Measurements from ENCODE around the gene GALNT12.
A peak's percentile ranks its signal among the peaks of the same experiment; 100 is the strongest.

The GALNT12 gene

DNA sequence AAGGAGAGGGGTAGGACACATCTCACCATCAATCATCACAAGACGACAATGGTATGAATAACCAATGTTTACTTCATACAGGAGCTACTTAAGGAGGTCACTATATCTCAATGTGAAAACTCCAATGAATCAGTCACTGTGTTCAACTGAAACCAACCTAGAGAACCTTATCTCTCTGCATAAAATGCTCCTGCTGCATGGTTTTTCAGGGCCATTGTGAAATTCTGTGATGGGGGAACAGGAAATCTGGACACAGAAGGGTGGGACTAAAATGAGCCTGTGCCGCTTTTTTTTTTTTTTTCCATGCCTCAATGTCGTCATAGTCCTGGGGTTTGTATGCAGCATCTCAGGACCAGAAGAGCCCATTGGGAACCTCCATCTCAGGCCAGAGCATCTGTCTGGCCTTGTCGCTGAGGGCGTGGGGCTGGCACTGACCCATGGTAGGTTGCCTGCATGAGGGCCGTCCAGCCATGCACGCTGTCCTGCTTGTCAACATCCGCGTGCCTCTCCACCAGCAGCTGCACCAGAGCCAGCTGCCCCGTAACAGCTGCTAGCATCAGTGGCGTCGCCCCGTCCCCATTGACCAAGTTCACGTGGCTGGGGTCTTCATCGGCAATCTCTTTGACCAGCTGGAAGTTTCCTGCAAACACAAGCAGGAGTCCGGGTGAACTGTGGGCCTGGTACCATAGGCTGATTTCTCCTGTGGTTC lies 23.8 kb upstream of the GALNT12 start:
- DNase-seq = no peak

GRCh38 chr9:98784831-98785806 lies 22.4 kb upstream of the GALNT12 start:
- DNase-seq = no peak

- no peak for DNase-seq
These were observed 20.5 kb upstream of the GALNT12 start for GRCh38 chr9:98786750-98787510.

DNA sequence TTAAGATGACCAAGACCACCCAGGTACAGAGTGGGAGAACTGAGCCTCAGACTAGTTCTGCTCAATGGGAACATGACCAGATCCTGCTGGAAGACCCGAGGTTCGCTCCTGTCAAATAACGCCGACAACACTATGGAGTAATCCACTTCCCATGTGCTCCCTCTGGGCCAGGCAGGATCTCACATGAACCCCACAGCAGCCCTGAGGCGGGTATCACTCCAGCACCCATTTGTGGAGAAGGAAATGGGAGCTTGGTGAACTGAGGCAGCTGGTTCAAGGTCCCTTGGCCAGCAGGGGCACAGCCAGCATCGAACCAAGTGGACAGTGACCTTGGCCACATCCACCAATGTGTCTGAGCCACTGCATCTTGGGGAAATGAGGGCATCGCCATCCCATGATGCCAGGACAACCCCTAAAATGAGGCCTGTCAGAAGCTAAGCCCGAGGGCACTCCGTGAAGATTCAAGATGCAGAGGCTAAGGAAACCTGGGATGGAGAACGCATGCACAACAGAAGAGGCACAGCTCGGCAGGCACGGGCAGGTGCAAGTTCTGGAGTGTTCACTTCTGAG lies 19.6 kb upstream of the GALNT12 start:
- DNase-seq = no peak

- DNase-seq = no peak
These were observed 17.9 kb upstream of the GALNT12 start for GRCh38 chr9:98789483-98790133.

GRCh38 chr9:98790134-98790841 lies 17.2 kb upstream of the GALNT12 start:
- no peak for DNase-seq

GRCh38 chr9:98790842-98791607 lies 16.4 kb upstream of the GALNT12 start:
- peak; percentile 40 for DNase-seq

DNA sequence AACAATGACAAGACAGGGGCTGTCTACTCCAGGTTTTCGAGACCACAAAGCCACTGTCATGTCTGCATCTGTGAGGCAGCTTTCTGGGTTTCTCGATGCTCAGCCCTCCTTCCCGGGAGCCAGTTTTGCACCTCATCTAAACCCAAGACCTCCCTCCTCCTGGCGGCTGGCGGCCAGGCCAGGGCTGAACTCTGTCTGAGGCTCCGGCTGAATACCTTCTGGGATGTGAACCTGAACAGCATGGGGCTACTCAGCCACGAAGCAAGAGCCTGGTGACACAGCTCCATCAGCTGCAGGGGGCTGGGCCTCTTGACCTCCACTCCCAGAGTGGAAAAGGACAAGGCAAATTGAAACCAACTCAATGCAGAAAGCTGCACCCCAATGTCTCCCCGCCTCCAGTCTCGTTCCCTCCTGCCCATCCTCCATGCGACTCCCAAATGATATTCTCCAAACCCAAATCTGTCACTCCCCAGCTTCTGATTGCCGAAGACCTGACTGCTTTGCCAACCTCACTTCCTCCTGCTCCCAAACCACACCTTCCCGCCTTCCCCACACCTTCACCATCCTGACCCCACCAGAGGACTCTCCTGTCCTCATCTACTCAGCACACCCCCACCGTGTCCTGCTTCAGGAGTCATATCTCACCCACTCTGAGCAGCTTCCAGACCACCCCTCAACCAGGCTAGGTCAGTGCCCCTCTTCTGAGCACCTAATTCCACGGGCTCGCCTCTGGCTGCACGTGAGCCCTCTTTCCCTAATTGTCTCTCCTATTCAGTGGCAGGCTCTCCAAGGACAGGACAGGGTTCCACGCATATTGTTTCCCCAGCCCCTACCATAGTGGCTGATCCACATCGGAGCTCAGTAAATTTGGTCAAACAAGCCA lies 15.6 kb upstream of the GALNT12 start:
- DNase-seq = no peak

GRCh38 chr9:98793031-98793430 lies 14.4 kb upstream of the GALNT12 start:
- no peak for DNase-seq

GRCh38 chr9:98794802-98795201 lies 12.7 kb upstream of the GALNT12 start:
- no peak for DNase-seq

DNA sequence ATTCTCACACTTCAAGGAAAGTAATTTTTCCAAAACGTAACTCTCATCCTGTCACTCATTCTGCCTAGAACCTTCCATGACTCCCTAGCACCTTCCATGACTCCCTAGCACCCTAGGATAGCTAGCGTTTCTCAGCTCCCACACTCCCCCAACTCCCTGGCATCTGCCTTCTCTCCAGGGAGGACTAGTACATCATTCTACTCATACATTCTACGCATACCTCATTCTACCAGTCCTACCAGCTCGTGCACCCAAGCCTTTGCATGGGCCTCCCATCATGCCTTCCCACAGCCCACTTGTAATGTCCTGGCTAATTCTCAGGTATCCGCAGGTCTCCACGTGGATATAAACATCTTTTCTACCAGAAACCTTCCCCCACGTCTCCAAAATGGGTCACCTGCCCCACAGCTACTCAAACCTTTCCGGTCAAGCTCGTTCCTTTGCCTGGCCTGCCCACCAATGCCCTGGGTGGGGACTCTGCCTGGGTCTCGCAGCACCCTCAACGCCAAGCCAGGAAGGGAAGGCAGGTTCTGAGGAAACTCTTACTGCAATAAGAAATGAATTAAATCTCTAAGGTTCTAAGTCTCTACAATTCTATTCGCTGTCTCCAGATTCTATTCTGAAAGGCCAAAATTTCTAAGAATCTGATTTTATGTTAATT lies 12.0 kb upstream of the GALNT12 start:
- no peak for DNase-seq

DNA sequence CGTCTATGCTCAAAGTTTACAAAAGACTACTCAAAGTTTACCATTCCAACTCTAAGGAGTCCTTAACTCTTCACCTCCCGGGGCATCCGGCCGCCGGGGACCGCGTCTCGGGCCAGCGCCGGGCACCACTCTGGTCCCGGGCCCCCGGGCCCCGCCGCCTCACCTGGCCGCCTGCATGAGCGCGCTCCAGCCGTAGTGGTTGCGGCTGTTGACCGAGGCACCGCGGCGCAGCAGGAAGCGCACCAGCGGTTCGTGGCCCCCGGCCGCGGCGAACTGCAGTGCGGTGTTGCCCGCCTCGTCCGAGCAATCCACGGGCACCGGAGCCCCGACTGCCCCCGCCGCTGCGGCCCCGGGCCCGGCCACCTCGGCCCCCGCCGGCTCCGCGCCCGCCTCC lies 11.5 kb upstream of the GALNT12 start:
- DNase-seq = no peak

DNA sequence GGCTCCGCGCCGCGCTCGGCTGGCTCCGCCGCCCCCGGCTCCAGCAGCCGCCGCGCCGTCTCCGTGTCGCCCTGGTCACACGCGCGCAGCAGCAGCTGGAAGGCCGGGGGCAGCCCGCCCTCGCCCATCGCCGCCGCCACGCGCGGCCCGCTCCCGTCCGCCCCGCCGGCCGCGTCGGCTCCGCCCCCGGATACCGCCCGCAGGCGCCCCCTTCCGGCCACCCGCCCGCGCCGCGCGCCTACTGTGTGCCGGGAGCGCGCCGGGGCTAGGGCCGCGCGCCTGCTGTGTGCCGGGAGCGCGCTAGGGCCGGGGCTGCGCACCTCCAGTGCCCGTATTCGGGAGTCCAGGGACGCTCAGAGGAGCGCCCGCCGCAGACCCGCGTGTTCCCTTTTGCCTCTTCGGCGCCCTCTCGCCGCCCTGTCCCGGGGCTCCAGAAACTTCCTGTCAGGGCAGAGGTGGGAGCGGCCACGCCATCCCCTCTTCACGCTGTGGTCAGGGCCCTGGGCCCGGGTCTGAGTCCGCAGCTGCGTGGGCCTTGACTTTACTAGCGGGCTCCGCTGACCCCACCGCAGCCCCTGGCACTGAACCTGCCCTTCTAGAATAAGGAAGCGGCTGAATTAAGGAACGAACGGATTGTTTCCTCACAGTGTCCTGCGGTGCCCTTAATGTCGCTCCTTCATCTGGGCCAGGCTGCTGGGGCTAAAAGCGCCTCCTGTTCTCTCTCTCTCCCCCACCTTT lies 10.9 kb upstream of the GALNT12 start, which contains the start of gene ANKS6:
ANKS6 (minus strand) TSS at position 192 of the 738 bp plus-strand sequence; CDS start at position 128, 64 bp downstream.
- DNase-seq = peak; percentile 73

DNA sequence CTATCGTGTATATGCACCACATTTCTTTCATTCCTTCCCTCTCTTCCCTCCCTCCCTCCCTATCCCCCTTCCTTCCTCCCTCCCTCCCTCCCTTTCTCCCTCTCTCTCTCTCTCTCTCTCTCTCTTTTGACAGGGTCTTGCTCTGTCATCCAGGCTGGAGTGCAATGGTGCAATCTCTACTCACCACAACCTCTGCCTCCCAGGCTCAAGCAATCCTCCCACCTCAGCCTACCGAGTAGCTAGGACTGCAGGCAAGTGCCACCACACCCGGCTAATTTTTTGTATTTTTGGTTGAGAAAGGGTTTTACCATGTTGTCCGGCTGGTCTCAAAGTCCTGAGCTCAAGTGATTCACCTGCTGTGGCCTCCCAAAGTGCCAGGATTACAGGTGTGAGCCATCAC lies 10.0 kb upstream of the GALNT12 start:
- DNase-seq = no peak

DNA sequence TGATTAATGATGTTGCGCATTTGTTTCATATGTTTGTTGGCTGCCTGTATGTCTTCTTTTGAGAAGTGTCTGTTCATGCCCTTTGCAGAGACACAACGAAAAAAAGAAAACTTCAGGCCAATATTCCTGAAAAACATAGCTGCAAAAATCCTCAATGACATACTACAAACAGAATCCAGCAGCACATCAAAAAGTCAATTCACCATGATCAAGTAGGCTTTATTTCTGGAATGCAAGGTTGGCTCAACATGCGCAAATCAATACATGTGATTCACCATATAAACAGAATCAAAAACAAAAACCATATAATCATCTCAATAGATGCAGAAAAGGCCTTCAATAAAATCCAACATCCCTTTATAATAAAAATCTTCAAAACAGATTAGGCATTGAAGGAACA lies 9.2 kb upstream of the GALNT12 start:
- no peak for DNase-seq

- no peak for DNase-seq
These were observed 5.9 kb upstream of the GALNT12 start for GRCh38 chr9:98801561-98801960.

DNA sequence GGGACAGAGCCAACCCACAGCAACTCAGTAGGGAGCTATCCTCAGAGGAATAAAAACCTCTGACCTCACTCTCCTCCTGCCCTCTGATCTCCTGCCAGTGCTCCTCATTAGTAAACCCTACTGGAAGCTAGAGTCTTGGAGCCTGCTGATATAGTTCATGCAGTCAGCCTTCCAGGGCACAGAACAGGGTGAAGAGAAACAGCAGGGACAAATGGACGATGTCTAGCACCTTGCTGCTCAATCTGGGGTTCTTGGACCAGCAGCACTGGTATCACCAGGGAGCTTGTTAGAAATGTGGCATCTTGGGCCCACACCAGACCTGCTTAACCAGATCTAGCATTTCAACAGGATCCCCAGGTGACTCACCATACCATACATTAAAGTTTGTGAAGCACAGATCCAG lies 5.5 kb upstream of the GALNT12 start:
- no peak for DNase-seq

DNA sequence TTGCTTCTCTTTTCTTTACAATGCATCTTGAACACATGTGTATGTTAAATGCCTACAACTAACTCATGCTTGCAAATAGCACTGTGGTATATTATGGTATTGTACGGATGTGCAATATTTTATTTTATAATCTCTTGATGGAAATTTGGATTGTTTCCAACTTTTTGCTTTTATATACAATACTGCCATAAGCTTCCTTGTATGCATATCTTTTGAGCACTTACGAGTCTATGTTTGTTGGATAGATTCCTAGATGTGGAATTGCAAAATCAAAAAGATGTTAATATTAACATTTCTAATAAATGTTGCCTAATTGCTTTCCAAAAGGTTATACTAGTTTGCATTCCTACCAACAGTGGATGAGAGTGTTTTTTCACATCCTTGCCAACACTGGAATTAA lies 3.4 kb upstream of the GALNT12 start:
- DNase-seq = no peak

All from effector CD4-positive, alpha-beta T cell (primary cell).